SW480 (cell line): ENCODE measurements around the gene RHBDL3.
"Not testable (repeated sequence)": the region's sequence is repeated elsewhere in the genome, so short reads cannot be mapped to it uniquely, and the experiment has no call there.

ENCODE experiments used
- DNase-seq: peaks from one replicate; pipeline ENCODE4 v3.0.0-alpha.2; 2016; ENCODE audit warnings: low spot score

Gene RHBDL3, protein sequence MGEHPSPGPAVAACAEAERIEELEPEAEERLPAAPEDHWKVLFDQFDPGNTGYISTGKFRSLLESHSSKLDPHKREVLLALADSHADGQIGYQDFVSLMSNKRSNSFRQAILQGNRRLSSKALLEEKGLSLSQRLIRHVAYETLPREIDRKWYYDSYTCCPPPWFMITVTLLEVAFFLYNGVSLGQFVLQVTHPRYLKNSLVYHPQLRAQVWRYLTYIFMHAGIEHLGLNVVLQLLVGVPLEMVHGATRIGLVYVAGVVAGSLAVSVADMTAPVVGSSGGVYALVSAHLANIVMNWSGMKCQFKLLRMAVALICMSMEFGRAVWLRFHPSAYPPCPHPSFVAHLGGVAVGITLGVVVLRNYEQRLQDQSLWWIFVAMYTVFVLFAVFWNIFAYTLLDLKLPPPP

DNA sequence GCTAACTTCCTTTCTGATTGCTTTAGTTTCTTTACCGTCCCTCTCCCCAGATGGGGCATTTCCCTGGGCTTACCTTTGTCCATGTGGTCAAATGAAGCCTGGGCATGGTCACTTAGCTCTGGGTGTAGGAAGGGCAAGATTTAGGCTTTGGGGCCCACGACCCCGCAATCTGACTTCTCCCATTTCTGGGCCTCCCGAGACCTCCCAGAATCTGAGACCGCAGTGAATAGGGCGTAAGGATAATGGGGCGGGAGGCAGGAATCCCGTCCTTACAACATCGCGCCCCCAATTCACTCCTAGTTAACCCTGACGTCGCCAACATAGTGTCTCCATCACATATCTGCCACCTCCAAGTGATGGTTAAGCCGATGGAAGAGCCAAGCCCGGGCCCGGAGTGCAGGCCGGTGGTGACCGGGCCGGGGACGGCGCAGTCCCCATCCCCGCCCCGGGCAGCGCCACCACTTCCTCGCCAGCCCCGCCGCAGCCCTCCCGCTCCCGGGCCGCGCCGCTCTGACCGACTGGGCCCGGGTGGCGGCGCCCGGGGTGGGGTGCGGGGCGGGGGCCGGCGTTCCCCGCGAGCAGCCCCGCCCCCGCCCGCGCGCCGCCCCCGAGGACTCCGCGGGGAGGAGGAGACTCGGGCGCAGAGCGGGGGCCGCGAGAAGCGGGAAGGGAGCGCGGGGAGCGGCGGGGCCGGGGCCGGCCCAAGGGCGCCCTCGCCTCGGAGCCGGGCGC, at the start of gene RHBDL3:
Gene RHBDL3, plus strand, starts transcription at position 641 of the 732 bp plus-strand sequence. CDS start 358 bp downstream, outside the sequence.
- peak; percentile 23 for DNase-seq

DNA sequence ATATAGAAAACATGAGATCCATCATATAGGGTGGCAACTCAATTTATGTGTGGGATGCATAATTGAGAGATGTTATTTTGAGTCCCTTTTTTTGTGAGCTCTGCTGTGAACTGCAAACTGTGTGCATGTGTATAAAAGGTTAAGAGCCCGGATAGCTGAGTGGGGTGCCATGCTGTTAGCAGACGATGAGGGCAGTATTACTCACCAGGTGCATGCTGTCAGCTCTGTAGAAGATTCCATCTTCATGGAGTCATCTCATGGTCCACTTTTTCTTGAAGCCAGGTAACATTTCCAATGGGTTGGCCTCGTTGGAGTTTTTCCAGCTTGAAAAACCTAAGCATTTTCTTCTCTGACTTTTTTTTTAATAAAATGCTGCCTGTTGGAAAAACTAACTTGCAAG, 43.0 kb upstream of the RHBDL3 start:
- DNase-seq: no peak

DNA sequence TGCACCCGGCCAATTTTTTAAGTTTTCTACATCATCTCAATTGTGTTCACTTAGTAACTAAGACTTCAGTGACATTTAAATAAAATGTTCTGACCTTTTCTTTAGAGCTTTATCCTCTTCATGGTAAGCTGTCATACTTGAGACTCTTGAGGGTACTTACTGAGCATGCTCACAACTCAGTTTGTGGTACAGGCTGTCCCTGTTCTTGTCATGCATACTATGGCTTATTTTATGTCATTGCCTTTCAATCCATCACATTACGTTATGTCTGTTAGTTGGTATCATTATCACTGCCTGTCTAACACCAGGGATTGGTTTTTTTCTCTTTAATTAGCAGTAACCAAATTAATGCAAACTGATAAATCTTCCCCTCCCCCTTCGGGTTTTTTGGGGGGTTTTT, 41.9 kb upstream of the RHBDL3 start:
- no peak for DNase-seq

DNA sequence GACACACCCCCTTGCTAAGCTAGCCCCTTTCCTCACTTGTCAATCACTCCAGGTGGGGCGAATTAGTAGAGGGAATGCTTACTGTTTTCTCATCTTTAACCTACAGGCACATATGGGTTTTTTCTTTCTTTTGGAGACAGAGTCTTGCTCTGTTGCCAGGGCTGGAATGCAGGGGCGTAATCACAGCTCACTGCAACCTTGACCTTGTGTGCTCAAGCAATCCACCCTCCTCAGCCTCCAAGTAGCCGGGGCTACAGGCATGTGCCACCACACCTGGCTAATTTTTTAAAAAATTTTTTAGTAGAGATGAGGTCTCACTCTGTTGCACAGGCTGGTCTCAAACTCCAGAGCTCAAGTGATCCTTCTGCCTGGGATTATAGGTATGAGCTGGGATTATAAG, 38.7 kb upstream of the RHBDL3 start:
- no peak for DNase-seq

DNA sequence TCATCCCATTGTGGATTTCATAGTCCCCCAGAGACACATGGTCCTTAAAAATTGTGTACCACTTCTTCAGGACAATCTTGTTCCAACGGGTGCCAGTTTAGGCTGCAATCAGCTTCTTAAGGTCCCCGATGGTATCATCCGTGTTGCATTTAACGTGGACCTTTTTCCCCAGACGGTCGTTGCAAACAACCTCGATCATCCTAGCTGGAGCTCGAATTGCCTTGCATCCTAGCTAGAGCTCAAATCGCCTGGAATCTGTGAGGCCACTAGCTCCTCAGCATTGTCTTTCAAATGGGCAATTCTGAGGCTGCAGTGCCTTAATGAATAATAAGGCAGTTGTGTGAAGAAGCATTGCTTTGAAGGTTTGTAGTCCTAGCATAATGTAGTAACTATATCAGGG, 37.7 kb upstream of the RHBDL3 start:
- no peak for DNase-seq

DNA sequence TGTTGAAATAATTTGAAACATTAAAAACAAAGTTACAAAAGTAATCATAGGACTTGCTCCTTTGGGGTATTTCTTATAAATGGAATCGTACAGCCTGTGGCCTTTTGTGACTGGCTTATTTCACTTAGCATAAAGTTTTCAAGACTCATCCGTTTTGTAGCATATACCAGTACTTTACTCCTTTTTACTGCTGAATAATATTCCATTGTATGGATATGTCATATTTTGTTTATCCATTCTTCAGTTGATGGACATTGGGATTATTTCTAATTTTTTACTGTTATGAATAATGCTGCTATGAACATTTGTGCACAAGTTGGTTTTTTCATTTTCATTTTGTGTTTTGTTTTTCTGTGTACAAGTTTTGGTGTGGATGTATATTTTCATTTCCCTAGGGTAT, 30.0 kb upstream of the RHBDL3 start:
- DNase-seq: no peak

DNA sequence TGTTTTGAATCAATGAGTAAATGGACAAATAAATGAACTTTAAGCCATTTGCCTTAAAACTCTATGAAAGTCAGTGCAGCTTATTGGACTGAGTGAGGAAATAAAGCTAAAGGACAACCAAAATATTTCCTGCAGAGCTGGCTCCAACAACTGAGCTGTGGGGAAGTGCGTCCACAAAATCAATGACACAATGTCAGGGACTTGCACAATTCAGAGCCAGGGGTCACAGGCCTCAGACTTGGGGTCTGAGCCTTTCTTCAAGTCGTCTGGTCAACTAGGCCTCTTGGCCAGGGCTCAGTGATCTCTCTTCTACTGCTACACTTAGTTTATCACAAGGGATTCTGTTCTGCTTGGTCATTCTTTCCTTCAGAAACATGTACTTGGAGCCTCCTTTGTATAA, 26.2 kb upstream of the RHBDL3 start:
- DNase-seq: no peak

DNA sequence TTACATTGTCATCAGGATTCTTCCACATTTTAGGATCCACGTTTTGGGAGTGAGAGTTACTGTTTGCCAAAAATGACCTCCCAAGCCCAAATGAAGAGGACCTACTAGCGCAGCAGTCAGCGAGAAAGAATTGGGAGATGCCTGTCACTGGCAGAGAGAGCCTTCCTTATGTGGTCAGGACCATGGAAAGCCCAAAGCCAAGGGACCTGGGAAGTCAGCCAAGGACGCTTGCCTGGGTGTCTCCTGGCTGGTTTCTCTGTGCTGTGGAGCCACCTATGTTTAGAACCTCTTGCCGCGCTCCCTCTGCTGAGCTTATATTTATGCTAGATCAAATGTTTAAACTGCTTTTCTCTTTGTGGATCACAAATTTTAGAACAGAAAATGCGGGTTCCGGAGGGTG, 24.9 kb upstream of the RHBDL3 start:
- no peak for DNase-seq

DNA sequence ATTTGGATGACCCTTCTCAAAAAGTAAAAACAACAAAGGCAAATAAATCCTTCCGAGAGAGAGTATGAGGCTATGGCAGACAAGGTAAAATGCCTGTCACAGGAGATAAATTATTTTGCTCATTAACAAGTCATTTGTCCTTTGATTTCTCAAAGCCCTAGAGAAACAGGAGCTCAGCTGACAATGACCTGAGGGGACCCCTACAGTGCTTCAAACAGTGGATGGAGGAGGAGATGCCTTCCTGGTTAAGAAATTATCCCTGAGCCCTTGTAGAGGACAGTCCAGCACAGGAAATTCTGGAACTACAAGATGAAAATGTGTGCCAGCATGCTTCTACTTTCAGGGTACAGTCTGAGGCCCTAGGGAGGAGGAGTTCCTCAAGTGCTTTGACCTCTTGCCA, 24.0 kb upstream of the RHBDL3 start:
- DNase-seq: no peak

DNA sequence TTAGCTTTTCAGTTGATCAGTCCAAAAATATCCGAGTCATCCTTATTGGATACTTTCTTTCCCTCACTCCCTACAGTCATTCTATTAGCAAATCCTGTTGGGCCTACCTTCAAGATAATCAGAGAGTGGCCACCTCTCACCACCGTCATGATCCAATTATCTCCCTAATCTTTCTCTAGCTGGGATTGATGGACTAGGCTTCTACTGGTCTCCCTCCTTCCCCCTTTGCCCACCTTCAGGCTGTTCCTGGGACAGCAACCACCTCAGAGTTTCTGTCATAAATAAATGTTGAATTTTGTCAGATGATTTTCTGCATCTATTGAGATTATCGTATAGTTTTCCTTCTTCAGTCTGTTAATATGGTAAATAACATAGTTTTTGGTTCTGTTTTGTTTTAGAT, 16.2 kb upstream of the RHBDL3 start:
- no peak for DNase-seq

DNA sequence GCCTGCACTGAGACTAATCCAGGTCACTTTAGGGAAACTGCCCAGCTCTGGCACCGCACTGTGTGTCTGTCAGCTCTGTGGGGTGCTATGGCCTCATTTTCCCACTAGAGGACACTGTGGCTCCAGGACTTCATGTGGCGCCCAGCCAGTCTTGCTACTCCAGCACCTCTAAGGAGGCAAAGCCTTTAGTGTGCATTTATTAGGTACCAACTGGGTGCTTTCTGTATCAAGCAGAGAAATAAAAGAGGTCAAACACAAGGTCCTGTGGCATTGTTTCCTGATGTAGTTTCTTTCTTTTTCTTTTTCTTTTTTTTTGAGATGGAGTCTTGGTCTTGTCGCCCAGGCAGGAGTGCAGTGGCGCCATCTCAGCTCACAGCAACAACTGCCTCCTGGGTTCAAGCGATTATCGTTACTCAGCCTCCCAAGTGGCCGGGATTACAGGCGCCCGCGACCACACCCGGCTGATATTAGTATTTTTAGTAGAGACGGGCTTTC, 12.5 kb upstream of the RHBDL3 start:
- peak; percentile 54 for DNase-seq

DNA sequence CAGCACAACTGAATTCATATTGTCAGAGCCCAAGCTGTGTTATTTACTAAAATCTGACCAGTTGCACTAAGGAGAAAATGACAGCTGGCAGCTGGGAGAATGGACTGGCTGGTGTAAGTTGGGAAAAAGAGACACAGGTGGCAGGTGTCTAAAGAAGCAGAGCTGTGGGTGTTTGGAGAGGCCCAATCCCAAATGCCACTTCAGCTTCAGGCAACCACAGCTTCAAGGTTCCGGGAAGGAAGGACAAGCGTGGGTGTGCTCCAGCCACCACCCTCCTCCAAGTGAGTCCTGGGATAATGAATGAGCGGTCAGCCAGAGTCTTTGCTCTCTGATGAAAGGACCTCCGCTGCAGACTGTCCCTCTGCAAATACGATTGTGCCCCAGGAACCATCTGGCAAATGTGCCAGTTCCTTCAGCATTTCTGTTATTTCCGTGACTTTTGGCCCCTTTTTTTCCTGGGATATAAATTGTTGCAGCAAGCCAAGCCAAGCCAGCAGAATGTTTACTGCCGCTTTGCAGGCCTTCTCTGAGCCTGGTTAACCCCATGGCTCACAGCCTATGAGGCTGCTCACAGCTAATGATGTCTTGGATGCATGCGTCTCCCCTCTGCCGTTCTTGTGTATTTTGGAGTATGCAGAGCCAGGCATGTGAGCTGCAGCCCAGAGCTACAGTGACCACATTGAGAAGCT, 9.5 kb upstream of the RHBDL3 start:
- no peak for DNase-seq

DNA sequence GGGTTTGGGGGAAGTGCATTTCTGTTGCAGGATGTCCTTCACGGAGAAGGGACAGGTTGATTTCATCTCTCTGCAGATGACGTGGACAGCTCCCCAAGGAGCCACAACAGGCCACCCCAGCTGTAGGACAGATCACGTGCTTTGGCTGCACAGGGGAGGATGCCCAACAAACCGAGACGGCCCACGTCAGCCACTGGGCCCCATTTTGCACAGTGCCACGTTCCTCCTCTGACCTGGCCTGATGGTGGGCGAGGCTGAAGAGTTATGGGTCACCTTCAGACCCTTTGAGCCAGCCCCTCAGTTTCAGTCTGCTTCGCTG, 9.0 kb upstream of the RHBDL3 start:
- DNase-seq: no peak

DNA sequence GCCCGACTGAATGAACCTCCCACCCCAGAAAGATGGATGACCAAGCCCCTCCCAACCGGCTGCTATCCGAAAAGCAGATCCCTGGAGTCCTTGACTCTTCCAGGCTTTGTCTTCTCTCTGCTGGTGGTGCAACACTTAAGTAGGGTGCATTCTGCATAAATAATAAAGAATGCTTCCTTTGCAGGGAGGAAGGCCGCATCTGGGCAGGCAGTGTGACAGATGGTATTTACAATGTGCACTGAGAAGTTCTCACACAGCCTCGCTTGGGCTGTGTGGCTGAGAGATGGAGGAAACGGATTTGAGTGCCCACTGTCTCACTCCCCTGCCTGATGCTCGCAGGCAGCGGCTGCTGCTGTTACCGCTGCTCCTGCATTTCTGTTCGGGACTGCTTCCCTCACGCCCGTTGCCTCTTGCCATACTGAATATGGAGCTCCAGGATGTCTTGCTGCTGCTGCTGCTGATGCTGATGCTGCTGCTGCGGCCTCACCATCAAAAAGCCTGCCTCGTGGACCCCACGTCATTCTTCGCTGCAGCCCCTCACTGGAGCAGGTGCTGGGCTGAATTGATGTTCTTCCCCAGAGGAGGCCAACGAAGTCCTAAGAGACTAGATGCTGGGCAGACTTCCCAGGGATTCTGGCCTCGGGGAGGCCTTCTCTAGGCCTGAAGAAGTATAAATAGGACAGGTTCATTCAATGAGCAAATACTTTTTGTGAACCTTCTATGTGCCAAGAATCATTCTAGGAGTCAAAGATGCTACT, 7.1 kb upstream of the RHBDL3 start:
- no peak for DNase-seq

DNA sequence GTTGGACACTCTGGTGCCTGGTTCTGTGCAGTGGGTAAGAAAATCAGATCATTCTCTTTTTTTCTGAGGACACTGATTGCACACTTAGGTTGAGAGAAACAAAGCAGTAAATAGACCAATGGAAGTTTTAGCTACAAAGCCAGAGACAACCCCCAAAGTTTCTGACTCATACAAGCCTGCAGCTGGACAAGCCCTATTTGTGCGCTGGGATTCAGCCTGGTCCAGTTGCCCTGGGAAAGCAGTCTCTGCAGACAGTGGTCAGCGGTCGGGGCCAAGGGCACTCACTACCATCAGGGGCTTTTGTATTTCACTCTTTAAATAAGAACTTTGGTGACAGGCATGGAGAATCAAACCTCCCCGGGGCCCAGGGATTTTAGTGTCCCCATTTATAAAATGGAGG, 6.0 kb upstream of the RHBDL3 start:
- DNase-seq: no peak

DNA sequence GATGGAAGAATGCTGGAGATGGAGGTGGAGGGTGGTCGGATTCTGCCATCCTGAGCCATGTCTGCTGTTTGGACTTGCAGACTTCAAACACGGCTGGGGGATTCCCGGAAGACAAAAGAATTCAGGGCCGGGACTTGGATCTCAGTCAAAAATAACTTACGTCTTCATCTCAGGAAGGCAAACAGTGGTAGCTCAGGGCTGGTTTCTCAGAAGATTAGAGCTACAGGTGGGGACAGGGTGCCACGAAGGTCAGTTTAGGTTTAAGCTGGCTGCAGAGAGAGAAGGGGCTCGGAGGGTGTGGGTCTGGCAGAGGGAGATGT, 4.3 kb upstream of the RHBDL3 start:
- DNase-seq: no peak

DNA sequence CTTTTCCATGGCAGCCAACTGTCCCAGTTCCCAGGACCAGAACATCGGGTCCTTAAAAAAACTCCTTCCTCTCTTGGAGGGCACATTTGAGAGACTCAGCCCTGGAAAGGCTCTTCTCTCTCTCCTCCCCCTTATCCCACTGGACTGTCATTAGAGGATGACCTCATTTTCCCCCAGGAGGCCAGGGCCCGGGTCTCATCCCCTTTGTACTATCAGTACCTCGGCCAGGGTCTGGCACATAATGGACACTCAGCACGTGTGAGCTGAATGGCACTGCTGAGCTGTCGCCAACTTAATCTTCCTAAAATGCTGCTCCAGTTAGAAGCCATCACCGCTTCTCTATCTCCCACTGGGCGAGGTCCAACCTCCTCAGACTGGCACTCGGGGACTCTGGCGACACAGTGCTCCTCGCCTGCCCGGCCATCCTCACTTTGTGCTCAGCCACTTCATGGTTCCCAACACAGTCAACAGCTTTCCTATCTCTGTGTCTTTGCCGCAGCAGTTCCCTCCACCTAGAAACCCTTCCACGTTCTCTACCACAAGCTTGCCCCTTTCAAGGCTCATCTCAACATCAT, 3.6 kb upstream of the RHBDL3 start:
- DNase-seq: no peak

DNA sequence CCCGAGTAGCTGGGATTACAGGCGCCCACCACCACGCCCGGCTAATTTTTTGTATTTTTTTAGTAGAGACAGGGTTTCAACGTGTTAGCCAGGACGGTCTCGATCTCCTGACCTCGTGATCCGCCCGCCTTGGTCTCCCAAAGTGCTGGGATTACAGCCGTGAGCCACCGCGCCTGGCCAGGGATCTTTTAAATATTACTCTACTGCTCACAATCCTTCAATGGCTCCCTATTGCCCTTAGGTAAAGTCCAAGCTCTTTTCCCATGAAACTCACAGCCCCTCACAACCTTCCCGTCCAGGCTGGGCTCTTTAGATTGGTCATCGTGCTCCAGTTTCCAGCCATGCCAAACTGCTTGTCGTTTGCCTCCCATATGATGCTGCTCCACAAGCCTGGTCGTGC, 2.1 kb upstream of the RHBDL3 start:
- not testable (repeated sequence) for DNase-seq

DNA sequence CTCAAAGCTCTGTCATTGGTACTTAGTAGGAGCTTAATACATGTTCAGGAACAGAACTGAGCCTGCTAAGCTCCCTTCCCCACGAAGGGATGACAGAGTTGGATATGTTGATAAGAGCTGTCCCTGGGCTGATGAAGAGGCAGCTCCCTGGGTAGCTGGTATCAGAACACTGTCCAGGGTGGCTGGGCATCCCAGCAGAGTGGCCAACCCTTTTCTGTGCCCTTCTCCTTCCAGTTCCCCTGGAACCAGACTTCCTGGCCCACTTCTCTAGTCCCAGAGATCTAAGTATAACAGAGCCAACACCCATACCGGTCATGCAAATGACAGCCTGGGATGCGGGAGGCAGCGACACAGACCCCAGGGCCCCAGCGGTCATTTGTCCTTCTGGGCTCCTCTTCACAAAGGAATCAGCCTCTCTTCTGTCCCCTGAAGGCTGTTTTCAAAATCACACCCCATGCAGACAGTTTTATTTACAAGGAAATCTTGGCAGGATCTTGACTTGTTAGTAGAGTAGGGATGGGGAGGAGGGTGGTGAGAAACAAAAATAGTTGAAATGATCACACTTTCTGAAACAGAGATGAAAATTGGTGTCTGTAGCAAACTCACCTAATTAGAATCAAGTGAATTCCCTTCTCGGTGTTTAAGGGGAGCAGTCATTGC, 1.4 kb upstream of the RHBDL3 start:
- no peak for DNase-seq

DNA sequence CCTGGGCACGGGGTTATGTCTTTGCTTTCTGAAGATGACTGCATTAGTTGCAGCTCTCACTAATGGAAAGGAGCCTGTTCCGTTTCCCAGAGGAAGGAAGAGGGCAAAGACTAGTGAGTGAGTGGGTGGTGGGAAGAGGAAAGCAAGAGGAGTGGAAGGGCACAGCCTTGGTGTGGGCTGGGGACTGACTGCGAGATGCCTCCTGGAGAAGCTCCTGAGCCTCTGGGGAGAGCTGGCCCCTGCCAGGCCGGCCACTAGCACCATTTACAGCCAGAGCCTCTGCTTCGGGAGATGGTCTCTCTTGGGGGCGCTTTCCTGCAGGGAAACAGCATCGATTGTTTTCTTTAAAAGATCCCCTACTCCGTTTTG, 825 bp upstream of the RHBDL3 start:
- no peak for DNase-seq

DNA sequence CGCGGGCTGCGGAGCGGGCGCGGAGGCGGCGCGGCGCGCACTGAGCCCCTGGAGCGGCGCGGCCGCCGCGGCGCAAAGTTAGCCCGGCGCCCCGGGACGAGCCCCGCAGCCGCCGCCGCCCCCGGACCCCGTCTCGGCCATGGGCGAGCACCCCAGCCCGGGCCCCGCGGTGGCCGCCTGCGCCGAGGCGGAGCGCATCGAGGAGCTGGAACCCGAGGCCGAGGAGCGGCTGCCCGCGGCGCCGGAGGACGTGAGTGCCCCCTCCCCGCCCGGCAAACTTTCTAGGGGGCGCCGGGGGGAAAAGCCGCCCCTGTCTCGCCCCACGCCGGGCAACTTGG, 388 bp downstream of the RHBDL3 start:
- no peak for DNase-seq
